ENCODE measurements around the gene TRIM50. TPM values are rescaled to one million over a fixed set of nuclear protein-coding genes. Genes with fewer than 3 reads are reported as not detected.
"Not testable (repeated sequence)": the region's sequence is repeated elsewhere in the genome, so short reads cannot be mapped to it uniquely, and the experiment has no call there.

The TRIM50 gene
- total RNA-seq, 2 experiments from 2014 or later = not detected

GRCh38 chr7:73343671-73344380 is 15.9 kb upstream of the TRIM50 start:
- CTCF ChIA-PET = interaction anchor here (0.8 kb wide), 1 partner anchor 19 kb away, joined by 3 read pairs; no protein-coding TSS in a partner anchor
- no peak overlapping the region for H3K4me3 Mint-ChIP-seq
- H3K9me3 Mint-ChIP-seq (ENCODE audit: insufficient read depth) = no peaks in the 10 kb centered on the region
- DNase-seq (no peak), ATAC-seq (no peak)
- no peak overlapping the region for H3K27ac Mint-ChIP-seq
- peaks cover 2% of the 10 kb centered on the region for H3K27me3 Mint-ChIP-seq (ENCODE audit: low read depth)
- H3K4me1 Mint-ChIP-seq (ENCODE audit: low read depth) = no peaks in the 10 kb centered on the region
- POLR2A ChIA-PET = no interaction called here
- no peaks in the 10 kb centered on the region for H3K36me3 Mint-ChIP-seq (ENCODE audit: low read depth)

GRCh38 chr7:73342645-73343044 is 14.8 kb upstream of the TRIM50 start:
- no peak for DNase-seq
- no peak overlapping the region for H3K4me3 Mint-ChIP-seq
- peaks cover 2% of the 10 kb centered on the region for H3K27me3 Mint-ChIP-seq (ENCODE audit: low read depth)
- H3K27ac Mint-ChIP-seq = no peak overlapping the region
- H3K9me3 Mint-ChIP-seq (ENCODE audit: insufficient read depth) = no peaks in the 10 kb centered on the region
- POLR2A ChIA-PET = no interaction called here
- ATAC-seq = no peak
- CTCF ChIA-PET = no interaction called here
- no peaks in the 10 kb centered on the region for H3K36me3 Mint-ChIP-seq (ENCODE audit: low read depth)
- H3K4me1 Mint-ChIP-seq (ENCODE audit: low read depth) = no peaks in the 10 kb centered on the region

GRCh38 chr7:73341877-73342276 is 14.0 kb upstream of the TRIM50 start:
- no peaks in the 10 kb centered on the region for H3K36me3 Mint-ChIP-seq (ENCODE audit: low read depth)
- no peaks in the 10 kb centered on the region for H3K4me1 Mint-ChIP-seq (ENCODE audit: low read depth)
- H3K27me3 Mint-ChIP-seq (ENCODE audit: low read depth) = peaks cover 2% of the 10 kb centered on the region
- H3K4me3 Mint-ChIP-seq = no peak overlapping the region
- DNase-seq (no peak), ATAC-seq (no peak)
- H3K27ac Mint-ChIP-seq = no peak overlapping the region
- ChIA-PET CTCF (no interaction called here), POLR2A (no interaction called here)
- no peaks in the 10 kb centered on the region for H3K9me3 Mint-ChIP-seq (ENCODE audit: insufficient read depth)

- no peak for DNase-seq
- ChIA-PET CTCF (interaction anchor here (1.1 kb wide), 1 partner anchor 17 kb away, joined by 4 read pairs; no protein-coding TSS in a partner anchor), POLR2A (no interaction called here)
- no peaks in the 10 kb centered on the region for H3K9me3 Mint-ChIP-seq (ENCODE audit: insufficient read depth)
- H3K36me3 Mint-ChIP-seq (ENCODE audit: low read depth) = no peaks in the 10 kb centered on the region
- H3K27ac Mint-ChIP-seq = no peak overlapping the region
- no peaks in the 10 kb centered on the region for H3K4me1 Mint-ChIP-seq (ENCODE audit: low read depth)
- no peak overlapping the region for H3K4me3 Mint-ChIP-seq
- ATAC-seq = no peak
- H3K27me3 Mint-ChIP-seq (ENCODE audit: low read depth) = peaks cover 4% of the 10 kb centered on the region
Measured at GRCh38 chr7:73340514-73340913, 12.6 kb upstream of the TRIM50 start.

GRCh38 chr7:73338321-73338720 is 10.4 kb upstream of the TRIM50 start:
- no peak overlapping the region for H3K27ac Mint-ChIP-seq
- no peak for ATAC-seq
- H3K9me3 Mint-ChIP-seq (ENCODE audit: insufficient read depth) = no peaks in the 10 kb centered on the region
- no peak for DNase-seq
- no peaks in the 10 kb centered on the region for H3K4me1 Mint-ChIP-seq (ENCODE audit: low read depth)
- no peak overlapping the region for H3K4me3 Mint-ChIP-seq
- POLR2A ChIA-PET = no interaction called here
- peaks cover 4% of the 10 kb centered on the region for H3K27me3 Mint-ChIP-seq (ENCODE audit: low read depth)
- CTCF ChIA-PET = no interaction called here
- no peaks in the 10 kb centered on the region for H3K36me3 Mint-ChIP-seq (ENCODE audit: low read depth)

- ATAC-seq (no peak), DNase-seq (no peak)
- Mint-ChIP-seq H3K36me3 (ENCODE audit: low read depth) (no peaks in the 10 kb centered on the region), H3K4me3 (no peak overlapping the region), H3K27me3 (ENCODE audit: low read depth) (peaks cover 5% of the 10 kb centered on the region), H3K27ac (no peak overlapping the region), H3K4me1 (ENCODE audit: low read depth) (peaks cover 2% of the 10 kb centered on the region), H3K9me3 (ENCODE audit: insufficient read depth) (no peaks in the 10 kb centered on the region)
- POLR2A ChIA-PET = no interaction called here
- CTCF ChIA-PET = no interaction called here
Measured at GRCh38 chr7:73332447-73332846, 4.6 kb upstream of the TRIM50 start.

GRCh38 chr7:73330772-73331171 is 2.9 kb upstream of the TRIM50 start:
- ChIA-PET CTCF (no interaction called here), POLR2A (no interaction called here)
- Mint-ChIP-seq H3K36me3 (ENCODE audit: low read depth) (no peaks in the 10 kb centered on the region), H3K27ac (no peak overlapping the region), H3K27me3 (ENCODE audit: low read depth) (peaks cover 3% of the 10 kb centered on the region), H3K9me3 (ENCODE audit: insufficient read depth) (no peaks in the 10 kb centered on the region), H3K4me3 (no peak overlapping the region), H3K4me1 (ENCODE audit: low read depth) (peaks cover 4% of the 10 kb centered on the region)
- DNase-seq = no peak
- ATAC-seq = no peak

- Mint-ChIP-seq H3K4me1 (ENCODE audit: low read depth) (peaks cover 4% of the 10 kb centered on the region), H3K36me3 (ENCODE audit: low read depth) (no peaks in the 10 kb centered on the region), H3K27ac (no peak overlapping the region), H3K27me3 (ENCODE audit: low read depth) (peaks cover 3% of the 10 kb centered on the region), H3K4me3 (no peak overlapping the region), H3K9me3 (ENCODE audit: insufficient read depth) (no peaks in the 10 kb centered on the region)
- DNase-seq = no peak
- ChIA-PET CTCF (no interaction called here), POLR2A (interaction anchor here (0.9 kb wide), 1 partner anchor 19 kb away, joined by 4 read pairs; no protein-coding TSS in a partner anchor)
- no peak for ATAC-seq
Measured at GRCh38 chr7:73329861-73330581, 2.1 kb upstream of the TRIM50 start.

GRCh38 chr7:73328696-73329095 is 814 bp upstream of the TRIM50 start:
- Mint-ChIP-seq H3K27ac (no peak overlapping the region), H3K27me3 (ENCODE audit: low read depth) (peaks cover 3% of the 10 kb centered on the region), H3K9me3 (ENCODE audit: insufficient read depth) (no peaks in the 10 kb centered on the region), H3K36me3 (ENCODE audit: low read depth) (no peaks in the 10 kb centered on the region), H3K4me3 (no peak overlapping the region), H3K4me1 (ENCODE audit: low read depth) (peaks cover 14% of the 10 kb centered on the region)
- no peak for ATAC-seq
- ChIA-PET POLR2A (no interaction called here), CTCF (no interaction called here)
- no peak for DNase-seq

- CTCF ChIA-PET = not testable (repeated sequence)
Measured at GRCh38 chr7:73327449-73327848, 433 bp downstream of the TRIM50 start.

GRCh38 chr7:73325424-73325823 is 2.5 kb downstream of the TRIM50 start:
- H3K36me3 Mint-ChIP-seq (ENCODE audit: low read depth); H3K27me3 Mint-ChIP-seq (ENCODE audit: low read depth); POLR2A ChIA-PET; H3K4me3 Mint-ChIP-seq; H3K27ac Mint-ChIP-seq; ATAC-seq; H3K9me3 Mint-ChIP-seq (ENCODE audit: insufficient read depth); DNase-seq: not testable (repeated sequence)
- peaks cover 18% of the 10 kb centered on the region for H3K4me1 Mint-ChIP-seq (ENCODE audit: low read depth)
- CTCF ChIA-PET = interaction anchor here (2.1 kb wide), 1 partner anchor 126 kb away, joined by 18 read pairs; no protein-coding TSS in a partner anchor

More at GRCh38 chr7:73327449-73327848, 433 bp downstream of the TRIM50 start:
- DNase-seq; H3K9me3 Mint-ChIP-seq (ENCODE audit: insufficient read depth); H3K27ac Mint-ChIP-seq; H3K4me3 Mint-ChIP-seq; H3K36me3 Mint-ChIP-seq (ENCODE audit: low read depth); ATAC-seq; POLR2A ChIA-PET; H3K27me3 Mint-ChIP-seq (ENCODE audit: low read depth): not testable (repeated sequence)
- H3K4me1 Mint-ChIP-seq (ENCODE audit: low read depth) = peaks cover 18% of the 10 kb centered on the region

- POLR2A ChIA-PET; H3K9me3 Mint-ChIP-seq (ENCODE audit: insufficient read depth); H3K27me3 Mint-ChIP-seq (ENCODE audit: low read depth); H3K36me3 Mint-ChIP-seq (ENCODE audit: low read depth): not testable (repeated sequence)
- DNase-seq (peak; percentile 63), ATAC-seq (peak; percentile 92)
- CTCF ChIA-PET = interaction anchor here (0.7 to 2.1 kb wide), 10 partner anchors 9 to 129 kb away, joined by 3 to 18 read pairs (median 4); partner anchors contain the start of gene NSUN5
- Mint-ChIP-seq H3K4me1 (ENCODE audit: low read depth) (peaks cover 18% of the 10 kb centered on the region), H3K4me3 (peak overlapping the region; percentile 34), H3K27ac (peak overlapping the region; percentile 68)
Measured at GRCh38 chr7:73324081-73324845, 3.6 kb downstream of the TRIM50 start.
